HepG2 (cell line): ENCODE results near the gene CCDC192.

Source experiments
- ASH2L ChIP-seq: fragments of 300-600, 200-600 bp; sonication (generic); IDR thresholded peaks from 2 replicates; pipeline ENCODE4 v1.7.0; 2017; ENCODE audit warnings: low read depth, mild to moderate bottlenecking, moderate library complexity, mixed read lengths, low read length; ENCODE audit not compliant: insufficient read length
- JUN ChIP-seq: sonication (generic); formaldehyde crosslinking; IDR thresholded peaks from 2 replicates; pipeline ENCODE4 v1.4.0; 2020; ENCODE audit warnings: mild to moderate bottlenecking, missing genetic modification reagents
- MXI1 ChIP-seq: IDR thresholded peaks from 3 replicates; pipeline ENCODE4 v1.6.1; 2012; ENCODE audit warnings: low read depth, low read length, inconsistent platforms, borderline replicate concordance
- PCBP1 ChIP-seq: fragments of 200-400 bp; formaldehyde crosslinking; IDR thresholded peaks from 2 replicates; pipeline ENCODE4 v1.6.1; 2017; ENCODE audit warnings: mild to moderate bottlenecking, low read depth, low read length, borderline replicate concordance
- POLR2A ChIP-seq, 2 experiments: IDR thresholded peaks; 2 replicates each; pipeline ENCODE4 v1.6.1; 2011; ENCODE audit warnings: low read depth in 2 of 2, low read length in 2 of 2, mild to moderate bottlenecking in 1 of 2, moderate library complexity in 1 of 2; ENCODE audit not compliant: insufficient read depth in 1 of 2
- POLR2AphosphoS5 ChIP-seq: IDR thresholded peaks from 2 replicates; pipeline ENCODE4 v1.6.1; 2012; ENCODE audit warnings: low read depth, low read length
- SMC3 ChIP-seq: IDR thresholded peaks from 2 replicates; pipeline ENCODE4 v1.6.1; 2011; ENCODE audit warnings: low read length, improper control_type of control experiment
- TAF1 ChIP-seq: sonication (generic); formaldehyde crosslinking; IDR thresholded peaks from 2 replicates; pipeline ENCODE4 v1.4.0; 2020; ENCODE audit warnings: missing genetic modification reagents
- ZNF263 ChIP-seq: sonication (generic); formaldehyde crosslinking; IDR thresholded peaks from 2 replicates; pipeline ENCODE4 v1.4.0; 2020; ENCODE audit warnings: missing genetic modification reagents
- TF ChIP-seq, protein P1 (sequence below): sonication (generic); formaldehyde crosslinking; IDR thresholded peaks from 2 replicates; pipeline ENCODE4 v1.4.0; 2020; ENCODE audit warnings: mild to moderate bottlenecking, missing genetic modification reagents
- TF ChIP-seq, protein P2 (sequence below): sonication (generic); formaldehyde crosslinking; IDR thresholded peaks from 2 replicates; pipeline ENCODE4 v1.4.0; 2020; ENCODE audit warnings: missing genetic modification reagents
- TF ChIP-seq, protein P3 (sequence below): IDR thresholded peaks from 2 replicates; pipeline ENCODE4 v1.6.1; 2016; ENCODE audit warnings: mild to moderate bottlenecking, missing biosample characterization, missing genetic modification reagents

DNA sequence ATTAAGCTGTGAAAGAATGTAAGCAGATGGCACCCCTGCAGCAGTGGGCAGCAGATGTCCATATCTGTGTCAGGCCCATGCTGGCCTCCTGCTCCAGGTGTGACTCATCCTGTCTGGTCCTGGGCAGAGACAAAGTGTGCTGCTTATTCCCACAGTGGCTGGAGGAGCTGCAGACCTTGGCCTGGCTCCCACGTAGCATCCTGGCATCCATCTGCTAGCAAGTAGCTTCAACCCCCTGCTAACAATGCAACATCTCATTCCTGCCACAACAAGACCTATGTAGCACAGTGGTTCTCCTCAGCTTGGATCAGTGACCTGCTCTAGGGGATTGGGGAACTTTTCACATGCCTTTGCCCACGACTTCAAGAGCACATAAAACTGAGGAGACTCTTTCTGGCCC lies 254.0 kb downstream of the CCDC192 start:
- TF ChIP-seq PCBP1 = no peak
- TF ChIP-seq, protein P1, sequence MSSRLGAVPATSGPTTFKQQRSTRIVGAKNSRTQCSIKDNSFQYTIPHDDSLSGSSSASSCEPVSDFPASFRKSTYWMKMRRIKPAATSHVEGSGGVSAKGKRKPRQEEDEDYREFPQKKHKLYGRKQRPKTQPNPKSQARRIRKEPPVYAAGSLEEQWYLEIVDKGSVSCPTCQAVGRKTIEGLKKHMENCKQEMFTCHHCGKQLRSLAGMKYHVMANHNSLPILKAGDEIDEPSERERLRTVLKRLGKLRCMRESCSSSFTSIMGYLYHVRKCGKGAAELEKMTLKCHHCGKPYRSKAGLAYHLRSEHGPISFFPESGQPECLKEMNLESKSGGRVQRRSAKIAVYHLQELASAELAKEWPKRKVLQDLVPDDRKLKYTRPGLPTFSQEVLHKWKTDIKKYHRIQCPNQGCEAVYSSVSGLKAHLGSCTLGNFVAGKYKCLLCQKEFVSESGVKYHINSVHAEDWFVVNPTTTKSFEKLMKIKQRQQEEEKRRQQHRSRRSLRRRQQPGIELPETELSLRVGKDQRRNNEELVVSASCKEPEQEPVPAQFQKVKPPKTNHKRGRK (CRISPR knock-in tag) = no peak
- TF ChIP-seq, protein P2, sequence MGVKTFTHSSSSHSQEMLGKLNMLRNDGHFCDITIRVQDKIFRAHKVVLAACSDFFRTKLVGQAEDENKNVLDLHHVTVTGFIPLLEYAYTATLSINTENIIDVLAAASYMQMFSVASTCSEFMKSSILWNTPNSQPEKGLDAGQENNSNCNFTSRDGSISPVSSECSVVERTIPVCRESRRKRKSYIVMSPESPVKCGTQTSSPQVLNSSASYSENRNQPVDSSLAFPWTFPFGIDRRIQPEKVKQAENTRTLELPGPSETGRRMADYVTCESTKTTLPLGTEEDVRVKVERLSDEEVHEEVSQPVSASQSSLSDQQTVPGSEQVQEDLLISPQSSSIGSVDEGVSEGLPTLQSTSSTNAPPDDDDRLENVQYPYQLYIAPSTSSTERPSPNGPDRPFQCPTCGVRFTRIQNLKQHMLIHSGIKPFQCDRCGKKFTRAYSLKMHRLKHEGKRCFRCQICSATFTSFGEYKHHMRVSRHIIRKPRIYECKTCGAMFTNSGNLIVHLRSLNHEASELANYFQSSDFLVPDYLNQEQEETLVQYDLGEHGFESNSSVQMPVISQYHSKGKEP (CRISPR knock-in tag) = no peak
- no peak for TF ChIP-seq MXI1
- TF ChIP-seq POLR2A (IDR thresholded peaks at IDR 0.05; ENCODE audit: insufficient read depth in 1 of 2, low read depth in 2 of 2, low read length in 2 of 2) = no peak
- no peak for TF ChIP-seq JUN (CRISPR knock-in tag)
- no peak for TF ChIP-seq ASH2L
- no peak for TF ChIP-seq POLR2AphosphoS5
- no peak for TF ChIP-seq TAF1 (CRISPR knock-in tag)
- TF ChIP-seq SMC3 = no peak
- TF ChIP-seq, protein P3, sequence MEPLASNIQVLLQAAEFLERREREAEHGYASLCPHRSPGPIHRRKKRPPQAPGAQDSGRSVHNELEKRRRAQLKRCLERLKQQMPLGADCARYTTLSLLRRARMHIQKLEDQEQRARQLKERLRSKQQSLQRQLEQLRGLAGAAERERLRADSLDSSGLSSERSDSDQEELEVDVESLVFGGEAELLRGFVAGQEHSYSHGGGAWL = no peak
- TF ChIP-seq ZNF263 = no peak
